RKO (cell line): Measurements from ENCODE around the gene AP1S3.

Experiments
- DNase-seq: peaks from one replicate; pipeline ENCODE4 v3.0.0-alpha.2; 2016; ENCODE audit warnings: low spot score

Gene AP1S3

GRCh38 chr2:223724861-223725260 lies 112.5 kb downstream of the AP1S3 start:
- DNase-seq = no peak

- no peak for DNase-seq
These were observed 113.4 kb downstream of the AP1S3 start for GRCh38 chr2:223723954-223724411.

GRCh38 chr2:223722226-223722625 lies 115.2 kb downstream of the AP1S3 start:
- DNase-seq = no peak

- no peak for DNase-seq
These were observed 115.6 kb downstream of the AP1S3 start for GRCh38 chr2:223721746-223722145.

- DNase-seq = no peak
These were observed 117.0 kb downstream of the AP1S3 start for GRCh38 chr2:223720367-223720766.

GRCh38 chr2:223712642-223713041 lies 124.7 kb downstream of the AP1S3 start:
- no peak for DNase-seq

- DNase-seq = no peak
These were observed 125.6 kb downstream of the AP1S3 start for GRCh38 chr2:223711596-223712326.
